ENCODE measurements around the gene NUP98.
A peak's percentile ranks its signal among the peaks of the same experiment; 100 is the strongest.
"Not testable (repeated sequence)": the region's sequence is repeated elsewhere in the genome, so short reads cannot be mapped to it uniquely, and the experiment has no call there.

Gene NUP98

GRCh38 chr11:3666023-3666530, 131.3 kb downstream of the NUP98 start:
- no peak for DNase-seq

GRCh38 chr11:3665336-3666022, 131.9 kb downstream of the NUP98 start:
- no peak for DNase-seq

- no peak for DNase-seq
Observed at GRCh38 chr11:3664032-3664630, 133.2 kb downstream of the NUP98 start.

- DNase-seq = no peak
Observed at GRCh38 chr11:3662856-3663255, 134.5 kb downstream of the NUP98 start.

GRCh38 chr11:3660960-3661359, 136.4 kb downstream of the NUP98 start:
- DNase-seq = no peak

- DNase-seq = no peak
Observed at GRCh38 chr11:3659595-3660515, 137.5 kb downstream of the NUP98 start.

- no peak for DNase-seq
Observed at GRCh38 chr11:3658252-3658651, 139.1 kb downstream of the NUP98 start.

- DNase-seq = not testable (repeated sequence)
Observed at GRCh38 chr11:3657331-3657730, 140.0 kb downstream of the NUP98 start.

GRCh38 chr11:3655547-3655946, 141.8 kb downstream of the NUP98 start:
- DNase-seq = no peak

- DNase-seq = not testable (repeated sequence)
Observed at GRCh38 chr11:3652514-3652913, 144.8 kb downstream of the NUP98 start.

GRCh38 chr11:3649374-3649773, 148.0 kb downstream of the NUP98 start:
- not testable (repeated sequence) for DNase-seq

GRCh38 chr11:3648843-3649242, 148.5 kb downstream of the NUP98 start:
- DNase-seq = not testable (repeated sequence)

- no peak for DNase-seq
Observed at GRCh38 chr11:3645552-3645951, 151.8 kb downstream of the NUP98 start.

- no peak for DNase-seq
Observed at GRCh38 chr11:3644817-3645235, 152.5 kb downstream of the NUP98 start, which contains the start of gene ART1. TSS of gene ART1 (plus strand) at chr11:3645128. CDS start at chr11:3659214, 14,086 bp downstream.

- not testable (repeated sequence) for DNase-seq
Observed at GRCh38 chr11:3643102-3643546, 154.2 kb downstream of the NUP98 start.

GRCh38 chr11:3642071-3642951, 155.0 kb downstream of the NUP98 start:
- DNase-seq = peak; percentile 72

GRCh38 chr11:3641701-3642070, 155.7 kb downstream of the NUP98 start, which contains the start of gene ART5:
TSS of gene ART5 (minus strand) at chr11:3641992. CDS start at chr11:3641862, 130 bp downstream.
- no peak for DNase-seq

- no peak for DNase-seq
Observed at GRCh38 chr11:3641191-3641590, 156.2 kb downstream of the NUP98 start.

GRCh38 chr11:3639841-3640240, 157.5 kb downstream of the NUP98 start:
- DNase-seq = no peak

- no peak for DNase-seq
Observed at GRCh38 chr11:3638513-3638912, 158.8 kb downstream of the NUP98 start.

- DNase-seq = no peak
Observed at GRCh38 chr11:3637201-3637600, 160.2 kb downstream of the NUP98 start.

All from DMS153 (cell line).